Measurements from ENCODE around the gene ACADVL.

ACADVL gene

GRCh38 chr17:7256766-7257456, 37.2 kb downstream of the ACADVL start:
- Histone ChIP-seq H3K4me2 (ENCODE audit: low read depth, low read length, poor library complexity, severe bottlenecking) (no peak overlapping the region), H3K36me3 (ENCODE audit: low read length) (peaks cover 8% of the 10 kb centered on the region; the same call in 1 of the 2 replicates), H3F3A (ENCODE audit: insufficient read depth) (0 out of 2 replicates have a peak, but pooled peaks cover 3% of the 10 kb centered on the region), H3K79me2 (ENCODE audit: insufficient read depth, low read length) (peaks cover 12% of the 10 kb centered on the region), H3K27me3 (ENCODE audit: low read length) (no peaks in the 10 kb centered on the region), H2AFZ (ENCODE audit: low read depth, low read length, severe bottlenecking) (no peak overlapping the region), H4K20me1 (ENCODE audit: low read depth, low read length) (no peaks in the 10 kb centered on the region), H3K9me3 (ENCODE audit: insufficient read depth, low read length) (no peaks in the 10 kb centered on the region), H3K4me3 (ENCODE audit: insufficient read depth, low read length, poor library complexity, severe bottlenecking) (no peak overlapping the region), H3K9me2 (replicated peaks; ENCODE audit: insufficient read depth, low read length) (no peaks in the 10 kb centered on the region), H3K27ac (ENCODE audit: low read depth, low read length) (no peak overlapping the region), H3K9ac (ENCODE audit: low read length) (no peak overlapping the region)
- TF ChIP-seq CTCF (IDR thresholded peaks at IDR 0.05; ENCODE audit: insufficient read depth, low read length, poor library complexity, severe bottlenecking): no peak

GRCh38 chr17:7258731-7259554, 39.2 kb downstream of the ACADVL start:
- TF ChIP-seq EZH2phosphoT487 (conservative IDR thresholded peaks at IDR 0.05; ENCODE audit: low read length): no peak
- TF ChIP-seq CTCF (IDR thresholded peaks at IDR 0.05; ENCODE audit: insufficient read depth, low read length, poor library complexity, severe bottlenecking): no peak
- Histone ChIP-seq H4K20me1 (ENCODE audit: low read depth, low read length) (no peaks in the 10 kb centered on the region), H3K27ac (ENCODE audit: low read depth, low read length) (no peak overlapping the region), H2AFZ (ENCODE audit: low read depth, low read length, severe bottlenecking) (no peak overlapping the region), H3F3A (ENCODE audit: insufficient read depth) (0 out of 2 replicates have a peak, but pooled peaks cover 3% of the 10 kb centered on the region), H3K27me3 (ENCODE audit: low read length) (no peaks in the 10 kb centered on the region), H3K9me3 (ENCODE audit: insufficient read depth, low read length) (no peaks in the 10 kb centered on the region), H3K9ac (ENCODE audit: low read length) (no peak overlapping the region), H3K9me2 (replicated peaks; ENCODE audit: insufficient read depth, low read length) (no peaks in the 10 kb centered on the region), H3K4me2 (ENCODE audit: low read depth, low read length, poor library complexity, severe bottlenecking) (no peak overlapping the region), H3K36me3 (ENCODE audit: low read length) (peaks cover 8% of the 10 kb centered on the region; the same call in 1 of the 2 replicates), H3K79me2 (ENCODE audit: insufficient read depth, low read length) (0 out of 2 replicates have a peak, but pooled peaks cover 2% of the 10 kb centered on the region), H3K4me3 (ENCODE audit: insufficient read depth, low read length, poor library complexity, severe bottlenecking) (no peak overlapping the region)

GRCh38 chr17:7259555-7259889, 39.8 kb downstream of the ACADVL start:
- no peaks in the 10 kb centered on the region for H3K9me3 ChIP-seq (ENCODE audit: insufficient read depth, low read length)
- no peaks in the 10 kb centered on the region for H3K27me3 ChIP-seq (ENCODE audit: low read length)
- H3K9me2 ChIP-seq (replicated peaks; ENCODE audit: insufficient read depth, low read length): no peaks in the 10 kb centered on the region
- no peak for TF ChIP-seq EZH2phosphoT487 (conservative IDR thresholded peaks at IDR 0.05; ENCODE audit: low read length)
- TF ChIP-seq CTCF (IDR thresholded peaks at IDR 0.05; ENCODE audit: insufficient read depth, low read length, poor library complexity, severe bottlenecking): no peak
- H3K4me3 ChIP-seq (ENCODE audit: insufficient read depth, low read length, poor library complexity, severe bottlenecking): no peak overlapping the region
- H3K9ac ChIP-seq (ENCODE audit: low read length): no peak overlapping the region
- no peaks in the 10 kb centered on the region for H4K20me1 ChIP-seq (ENCODE audit: low read depth, low read length)
- no peak overlapping the region for H3K4me2 ChIP-seq (ENCODE audit: low read depth, low read length, poor library complexity, severe bottlenecking)
- H3K27ac ChIP-seq (ENCODE audit: low read depth, low read length): no peak overlapping the region
- H3F3A ChIP-seq (ENCODE audit: insufficient read depth): no peaks in the 10 kb centered on the region
- H3K36me3 ChIP-seq (ENCODE audit: low read length): peaks cover 7% of the 10 kb centered on the region; the same call in 1 of the 2 replicates
- H3K79me2 ChIP-seq (ENCODE audit: insufficient read depth, low read length): no peaks in the 10 kb centered on the region
- H2AFZ ChIP-seq (ENCODE audit: low read depth, low read length, severe bottlenecking): no peak overlapping the region
